Activated T-helper 2 cell treated with anti-CD3 and anti-CD28 coated beads, Interferon-gamma antibody, Interleukin-2, Interleukin-4, amounts not matched to agents 10 μg/mL and 5 μg/mL and 100 μg/mL, durations not matched to agents 14 hours and 24 hours and 36 hours (primary cell): ENCODE results near the gene KHDC1L. TPM values are rescaled to one million over a fixed set of nuclear protein-coding genes. Genes with fewer than 3 reads are reported as not detected.
"Not testable (repeated sequence)": the region's sequence is repeated elsewhere in the genome, so short reads cannot be mapped to it uniquely, and the experiment has no call there.

ENCODE experiments used
- DNase-seq: peaks from one replicate; pipeline ENCODE4 v3.0.0; 2021; ENCODE audit warnings: low spot score
- H3K27ac Mint-ChIP-seq: one replicate; pipeline ENCODE4 v1.8.0; 2021; ENCODE audit warnings: mixed read lengths
- H3K27me3 Mint-ChIP-seq: one replicate; pipeline ENCODE4 v1.8.0; 2021; ENCODE audit warnings: low read depth, mixed read lengths
- H3K36me3 Mint-ChIP-seq: one replicate; pipeline ENCODE4 v1.8.0; 2021; ENCODE audit warnings: low read depth, mixed read lengths
- H3K4me1 Mint-ChIP-seq: one replicate; pipeline ENCODE4 v1.8.0; 2021; ENCODE audit warnings: low read depth, mixed read lengths
- H3K4me3 Mint-ChIP-seq: one replicate; pipeline ENCODE4 v1.8.0; 2021; ENCODE audit warnings: low read depth, mild to moderate bottlenecking, moderate library complexity, mixed read lengths
- H3K9me3 Mint-ChIP-seq: one replicate; pipeline ENCODE4 v1.8.0; 2021; ENCODE audit warnings: mixed read lengths
- intact Hi-C: fragments of 100-400 bp; cut with micrococcal nuclease; formaldehyde crosslinking; loops from one replicate; pipeline ENCODE4 v1.15.1; 2023
- total RNA-seq: library from RNA; stranded (reverse); gene quantifications from 2 replicates; pipeline ENCODE4 v1.2.3, GENCODE V29; 2022

KHDC1L gene
- 0.32 TPM in 1 of 2 replicates, not detected in the other for total RNA-seq

- Mint-ChIP-seq H3K4me1 (peaks cover 3% of the 10 kb centered on the region), H3K4me3 (no peak within 1 kb of the TSS), H3K27me3 (no peaks in the 10 kb centered on the region), H3K9me3 (no peaks in the 10 kb centered on the region), H3K27ac (no peak within 1 kb of the TSS), H3K36me3 (no peaks in the 10 kb centered on the region)
- DNase-seq: no peak
- intact Hi-C loops: no loop called here
Measured at GRCh38 chr6:73225396-73225795, at the start of gene KHDC1L. Gene KHDC1L (minus strand): TSS chr6:73225496. CDS start chr6:73225408, 88 bp downstream.

GRCh38 chr6:73269296-73269695, 44.0 kb upstream of the KHDC1L start:
- Mint-ChIP-seq H3K4me1 (peaks cover 17% of the 10 kb centered on the region), H3K36me3 (peaks cover 38% of the 10 kb centered on the region)
- intact Hi-C loops, H3K27ac Mint-ChIP-seq, H3K4me3 Mint-ChIP-seq, H3K27me3 Mint-ChIP-seq, H3K9me3 Mint-ChIP-seq, DNase-seq: not testable (repeated sequence)

GRCh38 chr6:73268896-73269295, 43.6 kb upstream of the KHDC1L start:
- H3K9me3 Mint-ChIP-seq, DNase-seq, H3K27ac Mint-ChIP-seq, intact Hi-C loops, H3K4me3 Mint-ChIP-seq, H3K27me3 Mint-ChIP-seq: not testable (repeated sequence)
- peaks cover 21% of the 10 kb centered on the region for H3K4me1 Mint-ChIP-seq
- H3K36me3 Mint-ChIP-seq: peaks cover 36% of the 10 kb centered on the region

- peak overlapping the region; percentile 76 for H3K4me3 Mint-ChIP-seq
- no peaks in the 10 kb centered on the region for H3K27me3 Mint-ChIP-seq
- peaks cover 28% of the 10 kb centered on the region for H3K36me3 Mint-ChIP-seq
- H3K27ac Mint-ChIP-seq: no peak overlapping the region
- H3K4me1 Mint-ChIP-seq: peaks cover 30% of the 10 kb centered on the region
- intact Hi-C loops: loop anchor here (5.0 kb wide), 1 partner anchor 642 kb away; the partner anchor contains the start of gene KCNQ5
- no peak for DNase-seq
- H3K9me3 Mint-ChIP-seq: no peaks in the 10 kb centered on the region
Measured at GRCh38 chr6:73264446-73264845, 39.1 kb upstream of the KHDC1L start.

- Mint-ChIP-seq H3K4me3 (peak overlapping the region; percentile 76), H3K4me1 (peaks cover 30% of the 10 kb centered on the region), H3K36me3 (peaks cover 28% of the 10 kb centered on the region), H3K9me3 (no peaks in the 10 kb centered on the region), H3K27me3 (no peaks in the 10 kb centered on the region), H3K27ac (peak overlapping the region; percentile 46)
- no peak for DNase-seq
- intact Hi-C loops: loop anchor here (2.0 to 5.0 kb wide), 2 partner anchors 47 to 641 kb away; partner anchors contain the start of gene KCNQ5
Measured at GRCh38 chr6:73263570-73263909, 38.2 kb upstream of the KHDC1L start.

GRCh38 chr6:73262671-73263569, 37.6 kb upstream of the KHDC1L start, which contains the start of gene KHDC1:
Gene KHDC1 (minus strand): TSS chr6:73263196. CDS start chr6:73242517, 20,679 bp downstream.
- peaks cover 25% of the 10 kb centered on the region for H3K36me3 Mint-ChIP-seq
- H3K27ac Mint-ChIP-seq: peak within 1 kb of the TSS; percentile 68
- no peaks in the 10 kb centered on the region for H3K27me3 Mint-ChIP-seq
- no peaks in the 10 kb centered on the region for H3K9me3 Mint-ChIP-seq
- DNase-seq: peak; percentile 58
- peaks cover 30% of the 10 kb centered on the region for H3K4me1 Mint-ChIP-seq
- peak within 1 kb of the TSS; percentile 88 for H3K4me3 Mint-ChIP-seq
- intact Hi-C loops: loop anchor here (2.0 to 5.0 kb wide), 2 partner anchors 48 to 641 kb away; partner anchors contain the start of gene KCNQ5

GRCh38 chr6:73258721-73259120, 33.4 kb upstream of the KHDC1L start:
- Mint-ChIP-seq H3K27me3 (no peaks in the 10 kb centered on the region), H3K36me3 (peaks cover 3% of the 10 kb centered on the region), H3K9me3 (no peaks in the 10 kb centered on the region), H3K4me1 (peaks cover 7% of the 10 kb centered on the region), H3K27ac (no peak overlapping the region), H3K4me3 (no peak overlapping the region)
- intact Hi-C loops: no loop called here
- DNase-seq: no peak

- H3K4me3 Mint-ChIP-seq, DNase-seq, H3K4me1 Mint-ChIP-seq, H3K9me3 Mint-ChIP-seq, H3K36me3 Mint-ChIP-seq, H3K27me3 Mint-ChIP-seq, intact Hi-C loops, H3K27ac Mint-ChIP-seq: not testable (repeated sequence)
Measured at GRCh38 chr6:73254323-73254722, 29.0 kb upstream of the KHDC1L start.

GRCh38 chr6:73252703-73253102, 27.4 kb upstream of the KHDC1L start:
- Mint-ChIP-seq H3K4me3 (no peak overlapping the region), H3K27me3 (no peaks in the 10 kb centered on the region), H3K4me1 (no peaks in the 10 kb centered on the region), H3K36me3 (no peaks in the 10 kb centered on the region), H3K27ac (no peak overlapping the region), H3K9me3 (no peaks in the 10 kb centered on the region)
- DNase-seq: no peak
- intact Hi-C loops: no loop called here

- Mint-ChIP-seq H3K4me1 (no peaks in the 10 kb centered on the region), H3K4me3 (no peak overlapping the region), H3K36me3 (no peaks in the 10 kb centered on the region), H3K9me3 (no peaks in the 10 kb centered on the region), H3K27ac (no peak overlapping the region), H3K27me3 (peaks cover 7% of the 10 kb centered on the region)
- no peak for DNase-seq
- intact Hi-C loops: no loop called here
Measured at GRCh38 chr6:73250016-73250415, 24.7 kb upstream of the KHDC1L start.

- intact Hi-C loops: no loop called here
- no peak for DNase-seq
- Mint-ChIP-seq H3K36me3 (no peaks in the 10 kb centered on the region), H3K9me3 (no peaks in the 10 kb centered on the region), H3K27ac (no peak overlapping the region), H3K4me3 (no peak overlapping the region), H3K27me3 (peaks cover 13% of the 10 kb centered on the region), H3K4me1 (no peaks in the 10 kb centered on the region)
Measured at GRCh38 chr6:73248192-73248903, 23.1 kb upstream of the KHDC1L start.

GRCh38 chr6:73242001-73242400, 16.7 kb upstream of the KHDC1L start:
- Mint-ChIP-seq H3K27me3 (peaks cover 21% of the 10 kb centered on the region), H3K27ac (no peak overlapping the region), H3K4me1 (no peaks in the 10 kb centered on the region), H3K4me3 (no peak overlapping the region), H3K9me3 (no peaks in the 10 kb centered on the region), H3K36me3 (no peaks in the 10 kb centered on the region)
- no peak for DNase-seq
- intact Hi-C loops: no loop called here

GRCh38 chr6:73240730-73241129, 15.4 kb upstream of the KHDC1L start:
- H3K4me1 Mint-ChIP-seq: no peaks in the 10 kb centered on the region
- no peak overlapping the region for H3K27ac Mint-ChIP-seq
- no peak overlapping the region for H3K4me3 Mint-ChIP-seq
- H3K9me3 Mint-ChIP-seq: no peaks in the 10 kb centered on the region
- H3K27me3 Mint-ChIP-seq: peaks cover 19% of the 10 kb centered on the region
- no peak for DNase-seq
- no peaks in the 10 kb centered on the region for H3K36me3 Mint-ChIP-seq
- intact Hi-C loops: no loop called here
